WTC11 (cell line): ENCODE measurements around the gene DCAF15. TPM values are rescaled to one million over a fixed set of nuclear protein-coding genes. Genes with fewer than 3 reads are reported as not detected.

Experiments
- ATAC-seq: fragments of 200-7000 bp; cut with Tn5 transposase; 2 replicates; pipeline ENCODE4 v1.10.0; 2021; ENCODE audit warnings: mild to moderate bottlenecking, moderate library complexity
- CTCF ChIA-PET: fragments of 300-600 bp; sonication (Branson Sonifier 250); formaldehyde crosslinking; loops from one replicate; lab custom pipeline; 2021; ENCODE audit warnings: antibody characterized with exemption; lab: Charles Lee
- POLR2A ChIA-PET: fragments of 350-600 bp; sonication (Branson Sonifier 250); formaldehyde crosslinking; loops from one replicate; lab custom pipeline; 2021; ENCODE audit warnings: antibody characterized with exemption; lab: Charles Lee
- DNase-seq: peaks from one replicate; pipeline ENCODE4 v3.0.0; 2021; ENCODE audit warnings: low spot score
- H3K27ac Mint-ChIP-seq: 2 replicates; pipeline ENCODE4 v1.8.0; 2021; ENCODE audit warnings: mixed read lengths
- H3K27me3 Mint-ChIP-seq: 2 replicates; pipeline ENCODE4 v1.8.0; 2021; ENCODE audit warnings: low read depth, mild to moderate bottlenecking, moderate library complexity, mixed read lengths
- H3K36me3 Mint-ChIP-seq: 2 replicates; pipeline ENCODE4 v1.8.0; 2021; ENCODE audit warnings: mixed read lengths
- H3K4me1 Mint-ChIP-seq: 2 replicates; pipeline ENCODE4 v1.8.0; 2022; ENCODE audit warnings: mixed read lengths
- H3K4me3 Mint-ChIP-seq: 2 replicates; pipeline ENCODE4 v1.8.0; 2021; ENCODE audit warnings: mild to moderate bottlenecking, moderate library complexity, mixed read lengths
- H3K9me3 Mint-ChIP-seq: 2 replicates; pipeline ENCODE4 v1.8.0; 2021; ENCODE audit warnings: mixed read lengths
- ETV6 ChIP-seq: sonication (generic); formaldehyde crosslinking; IDR thresholded peaks from 2 replicates; pipeline ENCODE4 v1.8.1; 2022; ENCODE audit warnings: mild to moderate bottlenecking, missing genetic modification reagents
- FOXP4 ChIP-seq: sonication (generic); formaldehyde crosslinking; IDR thresholded peaks from 2 replicates; pipeline ENCODE4 v1.8.0; 2022; ENCODE audit warnings: mild to moderate bottlenecking, missing genetic modification reagents
- MLX ChIP-seq: sonication (generic); formaldehyde crosslinking; IDR thresholded peaks from 2 replicates; pipeline ENCODE4 v1.8.1; 2023; ENCODE audit warnings: mild to moderate bottlenecking, missing genetic modification reagents, moderate library complexity
- NFE2L1 ChIP-seq: sonication (generic); formaldehyde crosslinking; IDR thresholded peaks from 2 replicates; pipeline ENCODE4 v1.8.1; 2023; ENCODE audit warnings: missing genetic modification reagents
- NR2C2 ChIP-seq: sonication (generic); formaldehyde crosslinking; IDR thresholded peaks from 2 replicates; pipeline ENCODE4 v1.8.0; 2022; ENCODE audit warnings: mild to moderate bottlenecking, missing genetic modification reagents
- PRDM15 ChIP-seq: sonication (generic); formaldehyde crosslinking; IDR thresholded peaks from 2 replicates; pipeline ENCODE4 v1.8.0; 2022; ENCODE audit warnings: missing genetic modification reagents
- RELA ChIP-seq: sonication (generic); formaldehyde crosslinking; IDR thresholded peaks from 2 replicates; pipeline ENCODE4 v1.8.1; 2022; ENCODE audit warnings: missing genetic modification reagents, mild to moderate bottlenecking, borderline replicate concordance
- SMAD3 ChIP-seq: sonication (generic); formaldehyde crosslinking; IDR thresholded peaks from 2 replicates; pipeline ENCODE4 v1.8.0; 2022; ENCODE audit warnings: missing genetic modification reagents, mild to moderate bottlenecking, borderline replicate concordance
- SOX15 ChIP-seq: fragments of 250-450 bp; sonication (Bioruptor Pico); IDR thresholded peaks from 2 replicates; pipeline ENCODE4 v1.9.0; 2021; ENCODE audit warnings: mild to moderate bottlenecking
- ZNF512 ChIP-seq: sonication (generic); formaldehyde crosslinking; IDR thresholded peaks from 2 replicates; pipeline ENCODE4 v1.8.1; 2022; ENCODE audit warnings: missing genetic modification reagents, borderline replicate concordance
- ZNF532 ChIP-seq: fragments of 250-450 bp; sonication (Bioruptor Pico); IDR thresholded peaks from 2 replicates; pipeline ENCODE4 v1.9.0; 2021; ENCODE audit warnings: mild to moderate bottlenecking, borderline replicate concordance
- total RNA-seq: library from RNA; stranded (reverse); gene quantifications from 3 replicates; pipeline ENCODE4 v1.2.3, GENCODE V29; 2021

The DCAF15 gene
- total RNA-seq, 1 experiment from 2014 or later = 82.9 TPM

- ChIA-PET POLR2A (interaction anchor here (0.7 kb wide), 1 partner anchor 117 kb away, joined by 8 read pairs; no protein-coding TSS in a partner anchor), CTCF (interaction anchor here (1.0 to 2.5 kb wide), 3 partner anchors 25 to 40 kb away, joined by 3 to 9 read pairs (median 3); partner anchors contain the start of gene IL27RA)
- Mint-ChIP-seq H3K4me3 (no peak overlapping the region), H3K9me3 (peaks cover 11% of the 10 kb centered on the region), H3K36me3 (peaks cover 31% of the 10 kb centered on the region), H3K27ac (peak overlapping the region; percentile 53; the same call in 1 of the 2 replicates), H3K4me1 (peaks cover 19% of the 10 kb centered on the region), H3K27me3 (no peaks in the 10 kb centered on the region)
- DNase-seq = no peak
- no peak for ATAC-seq
- no peak for TF ChIP-seq ETV6
- TF ChIP-seq ZNF512 = no peak
- TF ChIP-seq SMAD3 (CRISPR knock-in tag) = no peak
- no peak for TF ChIP-seq MLX (CRISPR knock-in tag)
- TF ChIP-seq ZNF532 (CRISPR knock-in tag) = no peak
- no peak for TF ChIP-seq RELA (CRISPR knock-in tag)
- no peak for TF ChIP-seq PRDM15 (CRISPR knock-in tag)
- TF ChIP-seq FOXP4 (CRISPR knock-in tag) = no peak
- no peak for TF ChIP-seq SOX15 (CRISPR knock-in tag)
- no peak for TF ChIP-seq NFE2L1 (CRISPR knock-in tag)
- no peak for TF ChIP-seq NR2C2 (CRISPR knock-in tag)
Observed at GRCh38 chr19:14002571-14003250, 50.4 kb downstream of the DCAF15 start.
